ENCODE data around the gene BSND.

- no peak for TF ChIP-seq EZH2phosphoT487 (IDR thresholded peaks at IDR 0.05; ENCODE audit: insufficient read depth, low read depth)
- TF ChIP-seq EZH2 (IDR thresholded peaks at IDR 0.05; ENCODE audit: insufficient read depth, poor library complexity, severe bottlenecking): no peak
These were observed 2.6 kb downstream of the BSND start for GRCh38 chr1:55001311-55001710.

Measured in GM23248 (cell line).